HG02798 (cell line): ENCODE data around the gene IRF2.
"Not testable (repeated sequence)": the region's sequence is repeated elsewhere in the genome, so short reads cannot be mapped to it uniquely, and the experiment has no call there.

Experiments
- ATAC-seq: cut with Tn5 transposase; IDR thresholded peaks from one replicate; pipeline ENCODE4 v1.9.1; 2021; ENCODE audit warnings: mild to moderate bottlenecking; ENCODE audit not compliant: unreplicated experiment, poor library complexity

IRF2 gene

GRCh38 chr4:184396570-184397515, 77.5 kb downstream of the IRF2 start:
- no peak for ATAC-seq

- peak; percentile 79 for ATAC-seq
Observed at GRCh38 chr4:184395971-184396391, 78.4 kb downstream of the IRF2 start.

GRCh38 chr4:184395451-184395917, 78.9 kb downstream of the IRF2 start:
- ATAC-seq = peak; percentile 10

- no peak for ATAC-seq
Observed at GRCh38 chr4:184392748-184393559, 81.4 kb downstream of the IRF2 start.

GRCh38 chr4:184392316-184392715, 82.0 kb downstream of the IRF2 start:
- ATAC-seq = no peak

GRCh38 chr4:184389978-184390900, 84.1 kb downstream of the IRF2 start:
- ATAC-seq = no peak

- no peak for ATAC-seq
Observed at GRCh38 chr4:184388106-184388505, 86.2 kb downstream of the IRF2 start.

- ATAC-seq = no peak
Observed at GRCh38 chr4:184387351-184387750, 87.0 kb downstream of the IRF2 start.

GRCh38 chr4:184386271-184386781, 88.0 kb downstream of the IRF2 start:
- no peak for ATAC-seq

GRCh38 chr4:184385705-184386141, 88.6 kb downstream of the IRF2 start:
- ATAC-seq = no peak

- peak; percentile 27 for ATAC-seq
Observed at GRCh38 chr4:184384810-184385557, 89.4 kb downstream of the IRF2 start.

- peak; percentile 83 for ATAC-seq
Observed at GRCh38 chr4:184384056-184384809, 90.1 kb downstream of the IRF2 start.

GRCh38 chr4:184383497-184384055, 90.8 kb downstream of the IRF2 start:
- ATAC-seq = no peak

- peak; percentile 42 for ATAC-seq
Observed at GRCh38 chr4:184382189-184382846, 92.0 kb downstream of the IRF2 start.

GRCh38 chr4:184380707-184381106, 93.6 kb downstream of the IRF2 start:
- no peak for ATAC-seq

- not testable (repeated sequence) for ATAC-seq
Observed at GRCh38 chr4:184380214-184380613, 94.1 kb downstream of the IRF2 start.

GRCh38 chr4:184376923-184377322, 97.4 kb downstream of the IRF2 start:
- no peak for ATAC-seq
